ENCODE measurements around the gene DLG2. TPM values are rescaled to one million over a fixed set of nuclear protein-coding genes. Genes with fewer than 3 reads are reported as not detected.

Gene DLG2
- total and polyA plus RNA-seq, 7 donors: 0.23 to 5.3 (median 3.4) TPM

DNA sequence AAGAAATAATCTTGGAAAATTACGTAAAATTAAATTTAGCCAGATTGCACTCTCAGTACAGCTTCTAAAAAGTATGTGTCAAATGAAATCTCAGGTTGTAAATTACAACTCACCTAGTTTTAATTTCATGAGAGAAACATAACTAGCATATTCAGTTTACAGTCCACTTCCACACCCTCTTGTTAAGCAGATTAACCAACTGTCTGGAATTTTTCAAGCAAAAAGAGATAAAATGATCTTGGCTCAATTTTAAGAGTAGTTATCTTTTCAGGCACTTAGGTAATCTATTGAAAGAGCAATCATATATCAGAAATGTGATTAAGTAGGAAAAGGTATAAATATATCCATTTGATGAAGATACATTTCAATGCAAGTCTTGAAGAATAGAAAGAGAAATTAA is 1412.6 kb downstream of the DLG2 start:
- Histone ChIP-seq H3K27me3 (ENCODE audit: insufficient read depth in 3 of 3, low read length in 2 of 3) (no peaks in the 10 kb centered on the region), H3K27ac (no peak overlapping the region), H3K36me3 (ENCODE audit: insufficient read depth in 1 of 2, low read depth in 1 of 2) (no peaks in the 10 kb centered on the region), H3K9me3 (no peaks in the 10 kb centered on the region), H3K4me3 (no peak overlapping the region), H3K4me1 (no peaks in the 10 kb centered on the region)
- intact Hi-C loops (cut with DNase I): loop anchor here in 1 of 2 donors (5.0 kb wide), 1 partner anchor 168 kb away; no protein-coding TSS in a partner anchor
- TF ChIP-seq, protein P1, sequence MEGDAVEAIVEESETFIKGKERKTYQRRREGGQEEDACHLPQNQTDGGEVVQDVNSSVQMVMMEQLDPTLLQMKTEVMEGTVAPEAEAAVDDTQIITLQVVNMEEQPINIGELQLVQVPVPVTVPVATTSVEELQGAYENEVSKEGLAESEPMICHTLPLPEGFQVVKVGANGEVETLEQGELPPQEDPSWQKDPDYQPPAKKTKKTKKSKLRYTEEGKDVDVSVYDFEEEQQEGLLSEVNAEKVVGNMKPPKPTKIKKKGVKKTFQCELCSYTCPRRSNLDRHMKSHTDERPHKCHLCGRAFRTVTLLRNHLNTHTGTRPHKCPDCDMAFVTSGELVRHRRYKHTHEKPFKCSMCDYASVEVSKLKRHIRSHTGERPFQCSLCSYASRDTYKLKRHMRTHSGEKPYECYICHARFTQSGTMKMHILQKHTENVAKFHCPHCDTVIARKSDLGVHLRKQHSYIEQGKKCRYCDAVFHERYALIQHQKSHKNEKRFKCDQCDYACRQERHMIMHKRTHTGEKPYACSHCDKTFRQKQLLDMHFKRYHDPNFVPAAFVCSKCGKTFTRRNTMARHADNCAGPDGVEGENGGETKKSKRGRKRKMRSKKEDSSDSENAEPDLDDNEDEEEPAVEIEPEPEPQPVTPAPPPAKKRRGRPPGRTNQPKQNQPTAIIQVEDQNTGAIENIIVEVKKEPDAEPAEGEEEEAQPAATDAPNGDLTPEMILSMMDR (IDR thresholded peaks at IDR 0.05): no peak
- WGBS, 3 donors: 94 to 97% (median 96%) methylated on average over 1 of the region's 1 CpG
- ATAC-seq (no peak), DNase-seq (no peak)

DNA sequence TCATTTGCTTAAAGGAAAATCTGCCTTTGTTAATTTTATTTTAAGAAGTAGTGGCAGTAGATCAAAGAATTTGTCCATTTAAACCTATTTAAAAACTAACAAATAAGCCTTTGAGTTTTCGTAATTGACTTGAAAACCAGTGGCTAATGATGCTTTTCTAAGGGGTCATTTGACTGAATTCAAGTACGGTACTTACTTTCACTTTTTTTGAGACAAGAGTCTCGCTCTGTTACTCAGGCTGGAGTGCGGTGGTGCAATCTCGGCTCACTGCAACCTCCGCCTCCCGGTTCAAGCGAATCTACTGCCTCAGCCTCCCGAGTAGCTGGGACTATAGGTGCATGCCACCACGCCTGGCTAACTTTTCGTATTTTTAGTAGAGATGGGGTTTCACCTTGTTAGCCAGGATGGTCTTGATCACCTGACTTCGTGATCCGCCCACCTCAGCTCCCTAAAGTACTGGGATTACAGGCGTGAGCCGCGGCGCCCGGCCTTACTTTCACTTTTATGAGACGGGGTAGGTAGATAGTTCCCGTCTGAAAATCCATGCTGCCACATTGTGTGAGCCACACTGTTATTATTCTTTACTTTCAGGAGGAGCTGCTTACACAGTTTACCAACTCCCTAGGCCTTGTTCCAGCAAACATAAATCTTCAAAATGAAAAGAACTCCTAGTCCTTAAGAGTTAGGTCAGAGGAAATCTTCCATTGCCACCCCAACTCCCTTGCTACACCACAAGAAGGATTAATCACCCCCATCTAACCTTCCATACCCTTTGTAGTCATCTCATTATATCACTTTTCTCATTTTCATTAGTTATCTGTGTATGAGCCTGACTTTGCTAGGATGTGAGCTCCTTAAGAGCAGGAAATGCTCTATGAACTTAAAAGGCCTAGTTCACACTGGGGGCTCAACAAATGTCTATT is 1414.4 kb downstream of the DLG2 start:
- ATAC-seq: no peak
- Histone ChIP-seq H3K9me3 (no peaks in the 10 kb centered on the region), H3K36me3 (ENCODE audit: insufficient read depth in 1 of 2, low read depth in 1 of 2) (no peaks in the 10 kb centered on the region), H3K27me3 (ENCODE audit: insufficient read depth in 3 of 3, low read length in 2 of 3) (no peaks in the 10 kb centered on the region), H3K27ac (no peak overlapping the region), H3K4me1 (no peaks in the 10 kb centered on the region), H3K4me3 (no peak overlapping the region)
- intact Hi-C loops (cut with DNase I): loop anchor here in 1 of 2 donors (5.0 kb wide), 1 partner anchor 170 kb away; no protein-coding TSS in a partner anchor
- WGBS, 3 donors: 94 to 96% (median 96%) methylated on average over 20 of the region's 20 CpGs
- no peak for DNase-seq
- TF ChIP-seq, protein P1 (IDR thresholded peaks at IDR 0.05): no peak

DNA sequence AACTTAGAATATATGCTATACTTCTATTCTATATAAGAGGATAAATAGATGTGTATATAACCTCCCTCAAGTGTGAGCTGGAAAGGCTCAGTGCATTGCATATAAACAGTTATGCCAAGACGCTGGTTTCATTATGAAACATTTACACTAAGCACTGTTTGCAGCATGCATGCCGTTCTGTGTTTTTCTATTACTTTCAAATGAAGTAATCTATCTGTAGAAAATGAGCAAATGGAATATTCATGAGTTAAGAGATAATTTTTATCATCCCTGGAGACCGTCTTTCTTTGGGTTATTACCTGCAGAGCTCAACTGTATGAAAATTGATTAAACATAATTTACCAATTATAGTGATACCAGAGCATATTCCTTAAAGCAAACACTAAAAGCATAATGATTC is 1415.2 kb downstream of the DLG2 start:
- WGBS, 3 donors: 88 to 91% (median 89%) methylated on average over 3 of the region's 3 CpGs
- Histone ChIP-seq H3K4me3 (no peak overlapping the region), H3K4me1 (no peaks in the 10 kb centered on the region), H3K36me3 (ENCODE audit: insufficient read depth in 1 of 2, low read depth in 1 of 2) (no peaks in the 10 kb centered on the region), H3K27ac (no peak overlapping the region), H3K27me3 (ENCODE audit: insufficient read depth in 3 of 3, low read length in 2 of 3) (no peaks in the 10 kb centered on the region), H3K9me3 (no peaks in the 10 kb centered on the region)
- ATAC-seq (no peak), DNase-seq (no peak)
- intact Hi-C loops (cut with DNase I): loop anchor here in 1 of 2 donors (5.0 kb wide), 1 partner anchor 170 kb away; no protein-coding TSS in a partner anchor
- TF ChIP-seq, protein P1 (IDR thresholded peaks at IDR 0.05): no peak

DNA sequence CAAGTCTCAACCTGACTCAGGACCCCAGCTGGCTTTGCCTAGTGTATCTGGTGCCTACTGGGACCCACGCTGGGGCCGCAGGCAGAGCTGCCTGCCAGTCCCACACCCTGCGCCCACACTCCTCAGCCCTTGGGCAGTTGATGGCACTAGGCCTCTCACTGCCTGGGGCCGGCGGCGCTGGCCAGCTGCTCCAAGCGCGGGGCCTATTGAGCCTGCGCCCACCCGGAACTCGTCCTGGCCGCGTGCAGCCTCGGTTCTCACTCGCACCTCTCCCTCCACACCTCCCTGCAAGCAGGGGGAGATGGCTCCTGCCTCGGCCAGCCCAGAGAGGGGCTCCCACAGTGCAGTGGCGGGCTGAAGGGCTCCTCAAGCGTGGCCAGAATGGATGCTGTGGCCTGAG is 1432.4 kb downstream of the DLG2 start:
- intact Hi-C loops (cut with DNase I): no loop called here
- Histone ChIP-seq H3K36me3 (ENCODE audit: insufficient read depth in 1 of 2, low read depth in 1 of 2) (no peaks in the 10 kb centered on the region), H3K9me3 (no peaks in the 10 kb centered on the region), H3K27ac (no peak overlapping the region), H3K4me1 (no peaks in the 10 kb centered on the region), H3K27me3 (ENCODE audit: insufficient read depth in 3 of 3, low read length in 2 of 3) (no peaks in the 10 kb centered on the region), H3K4me3 (no peak overlapping the region)
- TF ChIP-seq, protein P1 (IDR thresholded peaks at IDR 0.05): no peak
- ATAC-seq: no peak
- no peak for DNase-seq
- 93 to 94% (median 94%) methylated on average over 17 to 18 of the region's 18 CpGs for WGBS, 3 donors
